Activated gamma-delta T cell treated with anti-CD3 and anti-CD28 coated beads, Interleukin-2, amount 50 U/mL, for 16 hours (primary cell): ENCODE results near the gene RECQL5.
"Not testable (repeated sequence)": the region's sequence is repeated elsewhere in the genome, so short reads cannot be mapped to it uniquely, and the experiment has no call there.

Experiments used
- DNase-seq: peaks from one replicate; pipeline ENCODE4 v3.0.0-alpha.2; 2020; ENCODE audit warnings: low read depth

The RECQL5 gene

DNA sequence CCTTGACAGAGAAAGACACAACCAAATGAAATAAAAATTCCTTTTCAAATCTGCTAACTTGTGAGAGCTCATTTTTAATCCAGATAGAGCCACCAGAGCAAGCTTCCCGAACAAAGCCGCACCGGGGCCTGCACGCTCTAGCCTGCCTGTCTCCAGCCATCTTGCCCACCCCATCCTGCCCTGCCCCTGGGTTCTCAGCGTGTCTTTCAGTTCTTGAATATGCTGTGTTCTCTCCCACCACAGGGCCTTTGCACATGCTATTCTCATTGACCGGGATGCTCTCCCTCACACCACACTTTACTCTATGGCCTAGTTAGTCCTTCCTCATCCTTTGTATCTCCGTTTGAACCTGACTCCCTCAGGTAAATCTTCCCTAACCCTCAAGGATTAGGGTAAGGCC, 19.0 kb downstream of the RECQL5 start:
- DNase-seq = no peak

GRCh38 chr17:75647061-75647460, 19.9 kb downstream of the RECQL5 start:
- no peak for DNase-seq

- DNase-seq = no peak
These were observed 20.3 kb downstream of the RECQL5 start for GRCh38 chr17:75646638-75646992.

- DNase-seq = no peak
These were observed 20.9 kb downstream of the RECQL5 start for GRCh38 chr17:75645889-75646637.

DNA sequence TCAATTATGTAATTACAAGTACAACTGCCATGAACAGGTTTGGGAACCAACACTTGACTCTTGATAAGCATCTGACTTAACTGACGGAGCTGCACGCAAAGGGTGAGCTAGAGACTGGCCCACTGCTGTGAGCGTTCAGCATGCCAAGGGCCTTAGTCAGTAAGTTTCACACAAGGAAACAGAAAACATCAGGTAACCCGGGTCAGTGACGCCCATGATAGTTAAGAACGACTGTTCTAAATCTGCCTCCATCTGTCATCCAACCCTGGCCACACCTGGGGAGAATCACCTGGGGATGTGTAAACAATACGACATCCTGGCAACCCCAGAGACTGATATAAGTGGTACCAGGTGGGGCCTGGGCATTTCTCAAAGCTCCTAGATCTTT, 21.5 kb downstream of the RECQL5 start:
- DNase-seq = no peak

- no peak for DNase-seq
These were observed 23.3 kb downstream of the RECQL5 start for GRCh38 chr17:75643643-75644017.

GRCh38 chr17:75642784-75643642, 23.9 kb downstream of the RECQL5 start:
- DNase-seq = no peak

DNA sequence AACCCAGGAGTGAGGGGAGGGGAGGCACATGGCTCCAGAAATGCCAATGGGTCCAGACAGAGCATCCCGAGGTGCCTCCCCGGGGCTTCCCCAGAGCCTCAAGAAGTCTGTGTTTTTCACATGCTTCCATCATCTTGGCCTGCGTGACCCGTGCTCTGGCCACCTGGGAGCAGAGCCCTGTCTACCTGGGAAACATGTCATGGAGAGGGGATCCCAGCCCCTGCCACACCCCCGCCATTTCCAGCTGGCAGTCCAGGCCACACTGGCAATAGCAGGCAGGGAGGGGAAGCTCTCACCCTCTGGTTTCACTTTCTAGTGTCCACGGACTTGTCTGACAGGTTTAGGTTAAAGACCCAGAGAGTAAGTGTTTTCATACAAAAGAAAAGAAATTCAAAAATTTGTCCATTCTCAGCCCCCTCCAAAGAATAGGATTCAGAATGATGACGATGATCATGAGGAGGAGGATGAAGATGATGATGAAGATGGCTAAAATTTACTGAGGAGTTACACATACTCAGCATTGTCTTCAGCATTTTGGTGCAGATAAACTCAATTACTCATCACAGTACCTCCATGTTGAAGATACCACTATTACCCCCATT, 24.7 kb downstream of the RECQL5 start:
- DNase-seq = no peak

DNA sequence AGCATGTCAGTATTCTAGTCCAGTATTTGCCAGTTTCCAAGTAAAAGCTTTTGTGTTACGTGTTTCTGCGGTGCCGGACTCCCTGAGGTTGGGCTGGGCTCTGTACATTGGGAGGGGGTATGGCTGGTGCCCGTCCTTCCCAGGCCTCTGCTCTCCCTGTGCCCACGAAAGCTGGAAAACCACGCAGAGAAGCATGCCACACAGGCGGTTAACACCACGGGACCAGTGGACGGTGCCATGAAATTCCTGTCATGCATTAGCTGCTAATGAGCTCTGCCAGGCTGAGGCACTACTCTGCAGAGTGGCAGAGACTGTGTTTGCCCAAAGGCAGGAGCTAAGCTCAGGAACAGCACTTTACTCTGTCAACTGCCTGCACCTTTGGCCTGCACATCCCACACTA, 25.6 kb downstream of the RECQL5 start:
- DNase-seq = no peak

DNA sequence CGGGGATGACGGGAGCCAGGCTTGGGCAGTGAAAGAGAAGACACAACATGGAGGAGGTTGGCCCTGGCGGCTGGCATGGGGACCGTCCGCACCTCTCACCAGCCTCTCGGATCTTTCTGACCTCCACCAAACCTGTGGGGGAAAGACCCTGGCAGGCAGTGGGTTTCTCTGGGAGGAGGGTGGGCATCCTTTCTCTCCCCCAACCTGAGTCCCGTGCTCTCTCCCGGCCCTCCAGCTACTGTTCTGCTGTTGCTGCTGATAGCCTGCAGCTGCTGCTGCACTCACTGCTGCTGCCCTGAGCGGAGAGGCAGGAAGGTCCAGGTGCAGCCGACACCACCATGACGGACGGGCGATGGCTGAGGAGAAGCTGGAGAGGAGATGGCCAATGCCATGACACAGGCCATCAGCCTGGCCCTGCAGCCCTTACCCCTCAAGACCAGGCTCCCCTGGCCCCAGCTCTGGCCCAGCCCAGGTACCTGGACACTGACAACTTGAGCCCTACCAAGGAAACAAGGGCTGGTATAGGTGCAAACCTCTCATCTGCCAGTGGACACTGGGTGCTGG, 26.3 kb downstream of the RECQL5 start:
- DNase-seq = no peak

GRCh38 chr17:75639771-75640555, 27.0 kb downstream of the RECQL5 start:
- no peak for DNase-seq

DNA sequence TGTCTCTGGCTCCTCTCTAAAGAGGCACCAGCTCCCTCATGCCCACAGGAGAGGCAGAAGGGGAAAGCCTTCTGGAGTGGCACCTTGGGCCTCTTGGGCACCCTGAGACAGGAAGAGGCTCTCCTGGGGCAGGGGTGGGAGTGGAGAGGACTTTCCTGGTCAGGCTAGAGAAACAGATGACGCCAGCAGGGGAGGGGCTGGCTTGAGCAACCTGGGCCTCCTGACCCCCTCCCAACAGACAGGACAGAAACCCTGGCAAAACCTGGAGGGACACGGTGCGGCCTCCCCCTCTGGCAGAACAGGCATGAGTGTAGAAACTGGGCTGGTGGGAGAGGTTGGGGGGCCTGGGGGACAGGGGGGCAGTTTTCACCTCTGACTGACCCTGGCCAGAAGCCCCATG, 27.6 kb downstream of the RECQL5 start:
- no peak for DNase-seq

- no peak for DNase-seq
These were observed 28.1 kb downstream of the RECQL5 start for GRCh38 chr17:75638893-75639292.

- DNase-seq = not testable (repeated sequence)
These were observed 28.9 kb downstream of the RECQL5 start for GRCh38 chr17:75638039-75638438.

- DNase-seq = no peak
These were observed 29.4 kb downstream of the RECQL5 start for GRCh38 chr17:75637551-75637950.

DNA sequence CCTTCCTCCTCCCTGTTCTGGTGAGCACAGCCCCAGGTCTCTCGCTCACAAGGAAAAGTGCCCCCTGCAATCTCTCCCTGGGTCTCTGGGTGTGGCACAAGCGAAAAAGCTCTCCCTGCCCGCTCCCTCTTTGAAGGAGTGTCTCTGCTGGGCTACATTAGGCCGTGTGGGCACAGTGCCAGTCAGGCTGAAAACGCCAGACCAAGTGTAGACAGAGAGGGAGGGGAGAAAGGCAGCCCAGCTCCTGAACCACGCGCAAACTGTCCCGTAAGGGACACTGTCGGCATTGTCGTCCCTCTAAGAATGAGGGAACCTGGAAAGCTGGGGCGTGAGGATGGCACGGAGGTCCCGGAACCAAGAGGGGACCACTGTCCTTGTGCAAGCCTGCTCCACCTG, 29.8 kb downstream of the RECQL5 start:
- DNase-seq = no peak

DNA sequence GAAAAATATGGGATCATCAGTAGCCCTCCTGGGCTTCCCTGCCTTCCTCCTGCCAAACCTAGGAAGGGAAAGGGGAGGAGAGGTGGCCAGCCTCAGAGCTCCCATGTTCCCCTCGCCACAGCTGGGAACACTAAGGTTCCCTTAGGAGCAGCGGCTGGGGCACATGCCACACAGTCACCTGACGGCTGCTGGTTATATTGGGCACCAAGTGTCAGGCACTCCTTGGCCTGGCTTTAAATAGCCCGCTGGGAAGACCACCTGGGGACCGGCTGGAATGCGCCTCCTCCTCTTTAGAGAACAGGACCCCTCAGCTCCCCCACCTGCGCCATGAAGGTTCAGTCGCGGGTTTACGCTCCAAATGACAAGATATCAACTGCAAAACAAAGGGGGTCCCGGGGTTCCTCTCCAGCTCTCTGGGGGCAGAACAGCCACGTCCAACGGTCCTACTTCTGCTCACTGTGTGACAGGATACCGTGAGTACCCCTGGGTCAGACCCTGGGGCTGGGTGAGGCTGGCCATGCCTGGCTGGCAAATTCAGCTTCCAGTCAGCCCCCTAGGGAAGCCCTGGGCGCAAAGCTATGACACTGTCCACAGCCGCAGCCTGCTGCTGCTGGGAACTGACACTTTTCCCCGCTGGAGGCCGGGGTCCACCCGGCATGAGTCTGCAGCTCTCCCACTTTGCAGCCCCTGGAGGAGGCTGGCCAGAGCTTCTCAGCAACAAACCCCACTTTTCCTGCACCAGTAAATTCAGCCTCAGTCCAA, 30.4 kb downstream of the RECQL5 start:
- DNase-seq = no peak

- no peak for DNase-seq
These were observed 31.2 kb downstream of the RECQL5 start for GRCh38 chr17:75635610-75636202.

DNA sequence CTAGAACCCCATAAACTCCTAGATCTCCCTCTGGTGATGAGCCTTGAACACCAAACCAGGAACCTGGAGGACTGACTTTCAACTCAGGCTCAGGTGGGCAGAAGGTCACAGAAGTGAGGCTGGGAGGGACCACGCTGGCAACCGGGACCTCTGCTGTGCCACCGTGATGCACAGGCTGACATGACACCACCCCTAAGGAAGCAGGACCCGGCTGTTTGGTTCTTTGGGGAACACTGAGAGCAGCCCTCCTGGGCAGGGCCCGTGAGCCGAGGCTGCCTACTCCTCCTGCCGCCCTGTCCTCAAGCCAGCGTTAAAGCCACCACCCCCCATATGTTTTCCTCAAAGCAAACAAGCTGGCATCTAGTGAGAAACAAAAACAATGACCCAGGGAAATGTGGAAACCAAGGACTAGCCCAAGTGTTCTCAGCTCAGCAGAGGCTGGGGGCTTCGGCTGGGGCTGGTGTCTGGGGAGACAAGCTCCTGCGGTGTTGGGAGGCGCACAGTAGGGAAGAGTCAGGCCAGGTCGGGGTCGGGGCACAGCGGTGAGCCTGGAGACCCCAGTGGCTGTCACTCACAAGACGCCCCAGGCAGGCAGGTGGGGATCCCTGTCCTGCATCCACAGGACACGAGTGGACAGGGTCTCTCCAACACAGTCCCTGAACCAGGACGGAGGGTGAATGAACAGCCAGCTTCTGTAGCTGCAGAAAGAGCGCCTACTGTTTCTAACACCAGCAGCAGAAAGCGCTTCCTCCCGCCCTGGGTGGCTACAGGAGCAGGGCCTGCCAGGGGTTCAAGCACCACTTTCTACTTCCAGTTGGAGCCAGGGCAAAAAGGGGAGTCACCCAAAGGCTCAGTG, 32.0 kb downstream of the RECQL5 start:
- no peak for DNase-seq

- no peak for DNase-seq
These were observed 32.6 kb downstream of the RECQL5 start for GRCh38 chr17:75634376-75634740.
